T-cell (primary cell): ENCODE measurements around the gene DNAH11. TPM values are rescaled to one million over a fixed set of nuclear protein-coding genes. Genes with fewer than 3 reads are reported as not detected.

Experiments
- ATAC-seq, 4 experiments: fragments of 200-7000 bp in 3 of 4; fragments of 150-1000 bp in 1 of 4; cut with Tn5 transposase; replicated peaks in 1 of 4; 1 replicate in 3 of 4; 2 replicates in 1 of 4; pipeline ENCODE4 v1.10.0; 2021; ENCODE audit warnings: moderate library complexity in 3 of 4, mild to moderate bottlenecking in 2 of 4, moderate number of reproducible peaks in 1 of 4
- CTCF ChIA-PET, 2 donors: fragments of 300-600 bp; sonication (Branson Sonifier 250); formaldehyde crosslinking; loops; one replicate each; lab custom pipeline; 2022; ENCODE audit warnings: antibody characterized with exemption in 2 of 2; lab: Charles Lee
- POLR2A ChIA-PET, 2 donors: fragments of 300-600 bp; sonication (Branson Sonifier 250); formaldehyde crosslinking; loops; one replicate each; lab custom pipeline; 2022; ENCODE audit warnings: antibody characterized with exemption in 2 of 2; lab: Charles Lee
- DNase-seq, 35 experiments: peaks; one replicate each; pipeline versions ENCODE4 v3.0.0 to v3.0.0-alpha.2; 2013 to 2023
- H3K27ac ChIP-seq: one replicate; pipeline ENCODE4 v1.5.1; 2013; ENCODE audit warnings: low read length
- H3K27me3 ChIP-seq, 2 experiments: replicated peaks in 1 of 2; 1 replicate in 1 of 2; 2 replicates in 1 of 2; pipeline versions ENCODE4 v1.6.1 to v1.7.0; 2013; ENCODE audit warnings: low read length in 1 of 2, mixed read lengths in 1 of 2; ENCODE audit not compliant: control insufficient read depth in 2 of 2, insufficient read depth in 2 of 2; ENCODE audit errors: extremely low read depth in 1 of 2
- H3K36me3 ChIP-seq, 2 donors: 1 replicate in 1 of 2; 2 replicates in 1 of 2; pipeline versions ENCODE4 v1.6.1 to v1.7.0; 2013; ENCODE audit warnings: low read length in 1 of 2; ENCODE audit not compliant: control insufficient read depth in 2 of 2, insufficient read depth in 1 of 2; ENCODE audit errors: extremely low read depth in 1 of 2
- H3K4me1 ChIP-seq, 2 experiments: 1 replicate in 1 of 2; 2 replicates in 1 of 2; pipeline versions ENCODE4 v1.6.1 to v1.7.0; 2013; ENCODE audit warnings: low read length in 2 of 2, mixed read lengths in 1 of 2; ENCODE audit not compliant: insufficient read depth in 2 of 2, control insufficient read depth in 1 of 2; ENCODE audit errors: extremely low read depth in 1 of 2
- H3K4me3 ChIP-seq, 2 donors: 1 replicate in 1 of 2; 2 replicates in 1 of 2; pipeline versions ENCODE4 v1.5.1 to v1.7.0; 2013; ENCODE audit warnings: mild to moderate bottlenecking in 2 of 2, low read length in 1 of 2, moderate library complexity in 1 of 2; ENCODE audit not compliant: control insufficient read depth in 1 of 2; ENCODE audit errors: extremely low read depth in 1 of 2
- H3K9me3 ChIP-seq: 2 replicates; pipeline ENCODE4 v1.7.0; 2013
- H3K27ac Mint-ChIP-seq, 2 donors: one replicate each; pipeline ENCODE4 v1.8.0; 2020 to 2021; ENCODE audit warnings: mild to moderate bottlenecking in 2 of 2, mixed read lengths in 2 of 2
- H3K27me3 Mint-ChIP-seq, 2 donors: one replicate each; pipeline ENCODE4 v1.8.0; 2021 to 2022; ENCODE audit warnings: mixed read lengths in 2 of 2
- H3K36me3 Mint-ChIP-seq: one replicate; pipeline ENCODE4 v1.8.0; 2021; ENCODE audit warnings: mixed read lengths
- H3K4me1 Mint-ChIP-seq, 3 donors: one replicate each; pipeline ENCODE4 v1.8.0; 2020 to 2022; ENCODE audit warnings: mixed read lengths in 3 of 3, mild to moderate bottlenecking in 1 of 3
- H3K4me3 Mint-ChIP-seq, 3 donors: one replicate each; pipeline ENCODE4 v1.8.0; 2020 to 2022; ENCODE audit warnings: mild to moderate bottlenecking in 3 of 3, mixed read lengths in 3 of 3, moderate library complexity in 3 of 3
- H3K9me3 Mint-ChIP-seq, 3 donors: one replicate each; pipeline ENCODE4 v1.8.0; 2020 to 2022; ENCODE audit warnings: mixed read lengths in 3 of 3
- WGBS: methylation state at CpG from one replicate; pipeline ENCODE4 v1.1.5; 2013; ENCODE audit warnings: missing lambda C conversion rate; ENCODE audit not compliant: insufficient coverage; 5-methylcytosine and 5-hydroxymethylcytosine counted together
- total RNA-seq, 35 experiments: library from RNA in 6 of 35; stranded (reverse) in 6 of 35; fragments of 120-200 nt in 1 of 35; gene quantifications; one replicate each; pipeline versions ENCODE4 v1.2.1 to v1.2.4 and lab custom pipeline; 2013 to 2026

The DNAH11 gene
- total RNA-seq, 5 donors from 2014 or later (not counting 1 experiment from before 2014, with no cell fraction given), result 0.06 to 0.83 (median 0.35) TPM

- ChIA-PET CTCF (no interaction called here), POLR2A (no interaction called here)
- Mint-ChIP-seq H3K36me3 (peaks cover 13% of the 10 kb centered on the region), H3K9me3 (peaks cover 2 to 7% (median 4%) of the 10 kb centered on the region in 3 donors), H3K4me1 (peaks cover 32 to 36% (median 33%) of the 10 kb centered on the region in 3 donors), H3K27me3 (no peaks in the 10 kb centered on the region), H3K27ac (no peak overlapping the region), H3K4me3 (no peak overlapping the region)
- no peaks in the 10 kb centered on the region for H3K27me3 ChIP-seq
- no peak overlapping the region for H3K4me3 ChIP-seq
- peaks cover 0 to 4% of the 10 kb centered on the region in 2 experiments for H3K4me1 ChIP-seq
- DNase-seq (no peak), ATAC-seq (no peak)
- peaks cover 3% of the 10 kb centered on the region for H3K9me3 ChIP-seq
- H3K36me3 ChIP-seq, result no peaks in the 10 kb centered on the region
- no peak overlapping the region for H3K27ac ChIP-seq
Observed at GRCh38 chr7:21934808-21935207, 392.0 kb downstream of the DNAH11 start.

DNA sequence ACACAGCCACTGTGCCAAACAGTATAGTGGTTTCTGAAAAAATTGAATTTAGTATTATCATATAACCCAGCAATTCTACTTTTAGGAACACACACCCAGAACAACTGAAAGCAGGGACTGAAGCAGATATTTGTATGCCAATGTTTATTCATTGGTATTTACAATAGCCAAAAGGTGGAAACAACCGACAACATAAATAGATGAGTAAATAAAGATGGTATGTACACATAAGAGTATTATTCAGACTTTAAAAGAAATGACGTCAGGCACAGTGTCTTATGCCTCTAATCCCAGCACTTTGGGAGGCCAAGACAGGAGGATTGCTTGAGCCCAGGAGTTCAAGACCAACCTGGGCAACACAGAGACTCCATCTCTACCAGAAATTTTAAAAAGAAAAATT is 395.6 kb downstream of the DNAH11 start:
- Histone ChIP-seq H3K4me1 (peaks cover 4 to 27% of the 10 kb centered on the region in 2 experiments), H3K36me3 (no peaks in the 10 kb centered on the region), H3K9me3 (peaks cover 3% of the 10 kb centered on the region), H3K27ac (no peak overlapping the region), H3K4me3 (no peak overlapping the region), H3K27me3 (no peaks in the 10 kb centered on the region)
- Mint-ChIP-seq H3K9me3 (peaks cover 0 to 3% (median 0%) of the 10 kb centered on the region in 3 donors), H3K27ac (no peak overlapping the region), H3K4me3 (no peak overlapping the region), H3K4me1 (peaks cover 52 to 65% (median 57%) of the 10 kb centered on the region in 3 donors), H3K27me3 (no peaks in the 10 kb centered on the region), H3K36me3 (peaks cover 10% of the 10 kb centered on the region)
- POLR2A ChIA-PET, result no interaction called here
- 100% methylated on average over 1 of the region's 2 CpGs for WGBS
- no peak for ATAC-seq
- CTCF ChIA-PET, result no interaction called here
- DNase-seq, result no peak

- Histone ChIP-seq H3K4me3 (no peak overlapping the region), H3K27me3 (no peaks in the 10 kb centered on the region), H3K4me1 (peaks cover 8 to 28% of the 10 kb centered on the region in 2 experiments), H3K9me3 (peaks cover 3% of the 10 kb centered on the region), H3K36me3 (no peaks in the 10 kb centered on the region), H3K27ac (no peak overlapping the region)
- Mint-ChIP-seq H3K9me3 (peaks cover 0 to 3% (median 0%) of the 10 kb centered on the region in 3 donors), H3K36me3 (peaks cover 10% of the 10 kb centered on the region), H3K27me3 (no peaks in the 10 kb centered on the region), H3K4me3 (no peak overlapping the region), H3K27ac (no peak overlapping the region), H3K4me1 (peaks cover 47 to 66% (median 53%) of the 10 kb centered on the region in 3 donors)
- CTCF ChIA-PET, result interaction anchor here in 1 of 2 donors (0.6 kb wide), 2 partner anchors 18 to 210 kb away, joined by 5 read pairs; no protein-coding TSS in a partner anchor
- WGBS, result 5% methylated on average over 3 of the region's 4 CpGs
- POLR2A ChIA-PET, result no interaction called here
- ATAC-seq (no peak), DNase-seq (no peak)
Observed at GRCh38 chr7:21939136-21939857, 396.5 kb downstream of the DNAH11 start.

DNA sequence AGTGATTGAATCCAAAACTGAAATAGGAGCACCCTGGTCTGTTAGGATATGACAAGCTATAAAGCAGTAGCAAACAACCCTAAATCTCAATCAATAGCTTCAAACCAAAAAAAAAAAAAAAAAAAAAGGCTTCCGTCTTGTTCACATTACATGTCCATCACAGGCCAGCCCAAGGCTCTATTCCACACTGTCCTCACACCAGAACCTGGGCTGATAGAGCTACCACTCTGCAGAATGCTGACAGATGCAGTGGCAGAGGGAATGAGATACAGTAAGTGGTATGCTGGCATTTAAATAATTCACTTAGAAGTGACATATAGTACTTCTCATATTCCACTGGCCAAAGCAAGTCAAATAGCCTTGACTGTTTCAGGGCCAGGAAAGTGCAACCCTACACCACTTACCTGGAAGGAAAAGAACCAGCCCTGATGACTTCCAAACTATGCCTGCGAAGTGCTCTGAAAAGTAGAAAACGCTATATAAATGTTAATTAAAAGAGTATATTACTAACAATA is 397.1 kb downstream of the DNAH11 start:
- H3K4me1 Mint-ChIP-seq, result peaks cover 41 to 66% (median 52%) of the 10 kb centered on the region in 3 donors
- POLR2A ChIA-PET, result no interaction called here

DNA sequence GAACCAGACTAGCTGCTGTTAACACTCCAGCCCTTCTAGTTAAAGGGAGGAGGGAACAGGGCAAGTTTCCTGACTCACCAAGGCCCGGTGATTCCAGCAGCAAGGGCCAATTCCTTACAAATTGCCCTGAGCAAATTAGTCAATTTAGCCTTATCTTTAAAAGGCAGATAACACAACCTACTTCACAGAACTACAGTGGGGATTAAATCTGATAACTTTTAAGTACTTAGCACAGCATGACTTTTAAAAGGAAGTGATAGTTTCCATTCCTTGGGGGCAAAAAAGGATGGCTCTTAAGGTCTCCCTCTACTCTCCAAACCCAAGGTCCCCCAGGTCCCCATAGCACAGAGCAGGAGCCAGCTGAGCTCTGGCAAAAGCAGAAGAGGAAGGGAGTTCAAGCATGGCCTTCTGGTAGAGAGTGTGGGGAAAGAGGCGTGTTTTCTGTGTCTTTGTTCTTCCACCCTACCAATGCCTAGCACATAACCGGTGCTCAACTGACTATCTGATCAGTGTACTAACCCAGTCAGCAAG is 398.8 kb downstream of the DNAH11 start:
- Histone ChIP-seq H3K27ac (no peak overlapping the region), H3K27me3 (peaks cover 0 to 3% of the 10 kb centered on the region in 2 experiments), H3K36me3 (no peaks in the 10 kb centered on the region), H3K9me3 (no peaks in the 10 kb centered on the region), H3K4me1 (peaks cover 20 to 31% of the 10 kb centered on the region in 2 experiments), H3K4me3 (no peak overlapping the region)
- peak overlapping the region in 1 of 2 donors; percentile 46 for H3K27ac Mint-ChIP-seq
- peaks cover 5% of the 10 kb centered on the region for H3K36me3 Mint-ChIP-seq
- H3K27me3 Mint-ChIP-seq, result no peaks in the 10 kb centered on the region
- H3K4me1 Mint-ChIP-seq, result peaks cover 38 to 63% (median 54%) of the 10 kb centered on the region in 3 donors
- no peaks in the 10 kb centered on the region for H3K9me3 Mint-ChIP-seq
- CTCF ChIA-PET, result interaction anchor here in 1 of 2 donors (0.5 kb wide), 1 partner anchor 89 kb away, joined by 3 read pairs; no protein-coding TSS in a partner anchor
- ATAC-seq (no peak), DNase-seq (peak in 1 of 35 experiments; percentile 11)
- POLR2A ChIA-PET, result no interaction called here
- WGBS, result 0% methylated on average over 1 of the region's 3 CpGs
- peak overlapping the region in 2 of 3 donors; percentile 31 to 39 for H3K4me3 Mint-ChIP-seq

More for the DNA sequence above, 397.1 kb downstream of the DNAH11 start:
- no peak for DNase-seq
- no peaks in the 10 kb centered on the region for H3K36me3 ChIP-seq
- H3K36me3 Mint-ChIP-seq, result peaks cover 10% of the 10 kb centered on the region
- no CpG with 5 or more reads among the region's 3 CpGs for WGBS
- no peak overlapping the region for H3K27ac Mint-ChIP-seq
- H3K4me1 ChIP-seq, result peaks cover 12 to 26% of the 10 kb centered on the region in 2 experiments
- no peak overlapping the region for H3K27ac ChIP-seq
- H3K9me3 Mint-ChIP-seq, result peaks cover 0 to under 1% (median 0%) of the 10 kb centered on the region in 3 donors
- no peak overlapping the region for H3K4me3 Mint-ChIP-seq
- ATAC-seq, result no peak
- H3K27me3 Mint-ChIP-seq, result no peaks in the 10 kb centered on the region
- CTCF ChIA-PET, result interaction anchor here in 1 of 2 donors (0.6 kb wide), 2 partner anchors 19 to 211 kb away, joined by 5 read pairs; no protein-coding TSS in a partner anchor
- H3K4me3 ChIP-seq, result no peak overlapping the region
- H3K27me3 ChIP-seq, result no peaks in the 10 kb centered on the region
- H3K9me3 ChIP-seq, result peaks cover 3% of the 10 kb centered on the region

DNA sequence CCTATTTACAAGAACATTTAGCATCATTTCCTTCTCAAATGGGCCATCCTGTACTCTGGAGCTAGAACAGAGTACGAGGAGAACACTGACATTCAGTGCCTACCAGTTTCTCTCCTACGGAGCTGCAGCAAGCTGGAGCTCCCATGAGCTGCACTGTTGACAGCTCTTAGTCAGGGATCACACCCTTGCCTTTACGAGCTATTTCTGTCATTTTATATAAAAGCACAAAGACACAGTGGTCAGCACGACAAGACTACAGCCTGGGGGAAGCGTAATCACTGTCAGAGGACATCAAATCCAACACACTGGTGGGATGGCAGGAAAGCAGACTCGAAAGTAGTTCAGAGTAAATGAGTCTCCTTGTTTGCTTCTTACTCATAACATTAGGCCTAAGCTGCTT is 400.1 kb downstream of the DNAH11 start:
- no peaks in the 10 kb centered on the region for H3K9me3 Mint-ChIP-seq
- ChIA-PET CTCF (no interaction called here), POLR2A (no interaction called here)
- H3K27me3 ChIP-seq, result peaks cover 0 to 3% of the 10 kb centered on the region in 2 experiments
- H3K36me3 Mint-ChIP-seq, result no peaks in the 10 kb centered on the region
- peaks cover 20 to 43% of the 10 kb centered on the region in 2 experiments for H3K4me1 ChIP-seq
- WGBS, result 92% methylated on average over 3 of the region's 6 CpGs
- no peak overlapping the region for H3K4me3 ChIP-seq
- no peak for DNase-seq
- H3K4me3 Mint-ChIP-seq, result peak overlapping the region in 2 of 3 donors; percentile 84 to 87
- peaks cover 51 to 75% (median 66%) of the 10 kb centered on the region in 3 donors for H3K4me1 Mint-ChIP-seq
- ATAC-seq, result no peak
- H3K27ac Mint-ChIP-seq, result no peak overlapping the region
- no peaks in the 10 kb centered on the region for H3K9me3 ChIP-seq
- no peaks in the 10 kb centered on the region for H3K36me3 ChIP-seq
- no peak overlapping the region for H3K27ac ChIP-seq
- no peaks in the 10 kb centered on the region for H3K27me3 Mint-ChIP-seq
